Type B pancreatic cell (in vitro differentiated cells): ENCODE data around the gene VMP1. TPM values are rescaled to one million over a fixed set of nuclear protein-coding genes. Genes with fewer than 3 reads are reported as not detected.
"Not testable (repeated sequence)": the region's sequence is repeated elsewhere in the genome, so short reads cannot be mapped to it uniquely, and the experiment has no call there.

Source experiments
- DNase-seq: peaks from one replicate; pipeline ENCODE4 v3.0.0; 2021; ENCODE audit warnings: mixed read lengths; ENCODE audit not compliant: unreplicated experiment; ENCODE audit errors: extremely low spot score
- H3K27ac Mint-ChIP-seq: 2 replicates; pipeline ENCODE4 v1.8.0; 2021; ENCODE audit warnings: mild to moderate bottlenecking, mixed read lengths
- H3K27me3 Mint-ChIP-seq: 2 replicates; pipeline ENCODE4 v1.8.0; 2021; ENCODE audit warnings: mixed read lengths
- H3K36me3 Mint-ChIP-seq: 2 replicates; pipeline ENCODE4 v1.8.0; 2021; ENCODE audit warnings: mixed read lengths
- H3K4me1 Mint-ChIP-seq: one replicate; pipeline ENCODE4 v1.8.0; 2021; ENCODE audit warnings: mixed read lengths; ENCODE audit not compliant: unreplicated experiment
- H3K4me3 Mint-ChIP-seq: 2 replicates; pipeline ENCODE4 v1.8.0; 2021; ENCODE audit warnings: mild to moderate bottlenecking, mixed read lengths
- H3K9me3 Mint-ChIP-seq: 2 replicates; pipeline ENCODE4 v1.8.0; 2021; ENCODE audit warnings: mixed read lengths
- total RNA-seq: library from RNA; stranded (reverse); gene quantifications from 2 replicates; pipeline ENCODE4 v1.2.1, GENCODE V29; 2021; ENCODE audit warnings: low replicate concordance
- TF ChIP-seq, protein P1 (sequence below): fragments of 200-600 bp; sonication (generic); conservative IDR thresholded peaks from 2 replicates; pipeline ENCODE4 v1.5.0; 2021; ENCODE audit warnings: antibody characterized with exemption, mild to moderate bottlenecking

The VMP1 gene
- total RNA-seq, 1 donor from 2014 or later, result 124 TPM

DNA sequence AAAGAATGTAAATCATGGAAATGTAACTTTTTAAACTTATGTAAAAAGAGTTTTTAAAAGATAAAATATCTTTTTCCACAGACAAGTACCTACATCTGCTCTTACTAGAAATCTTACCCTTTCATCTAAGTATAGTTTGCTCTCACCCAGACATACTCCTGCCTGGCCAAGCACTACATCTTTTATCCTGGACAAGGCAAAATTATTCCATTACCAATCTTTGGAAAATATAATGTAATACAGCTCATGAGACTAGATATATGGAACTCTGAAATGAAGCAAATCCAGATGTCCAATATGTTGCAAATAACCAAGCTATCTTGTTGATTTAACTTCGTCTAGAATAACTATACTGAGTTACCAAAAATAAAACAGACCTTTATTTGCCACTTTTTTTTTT is 50.0 kb downstream of the VMP1 start:
- TF ChIP-seq, protein P1, sequence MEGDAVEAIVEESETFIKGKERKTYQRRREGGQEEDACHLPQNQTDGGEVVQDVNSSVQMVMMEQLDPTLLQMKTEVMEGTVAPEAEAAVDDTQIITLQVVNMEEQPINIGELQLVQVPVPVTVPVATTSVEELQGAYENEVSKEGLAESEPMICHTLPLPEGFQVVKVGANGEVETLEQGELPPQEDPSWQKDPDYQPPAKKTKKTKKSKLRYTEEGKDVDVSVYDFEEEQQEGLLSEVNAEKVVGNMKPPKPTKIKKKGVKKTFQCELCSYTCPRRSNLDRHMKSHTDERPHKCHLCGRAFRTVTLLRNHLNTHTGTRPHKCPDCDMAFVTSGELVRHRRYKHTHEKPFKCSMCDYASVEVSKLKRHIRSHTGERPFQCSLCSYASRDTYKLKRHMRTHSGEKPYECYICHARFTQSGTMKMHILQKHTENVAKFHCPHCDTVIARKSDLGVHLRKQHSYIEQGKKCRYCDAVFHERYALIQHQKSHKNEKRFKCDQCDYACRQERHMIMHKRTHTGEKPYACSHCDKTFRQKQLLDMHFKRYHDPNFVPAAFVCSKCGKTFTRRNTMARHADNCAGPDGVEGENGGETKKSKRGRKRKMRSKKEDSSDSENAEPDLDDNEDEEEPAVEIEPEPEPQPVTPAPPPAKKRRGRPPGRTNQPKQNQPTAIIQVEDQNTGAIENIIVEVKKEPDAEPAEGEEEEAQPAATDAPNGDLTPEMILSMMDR, result no peak
- no peak overlapping the region for H3K27ac Mint-ChIP-seq

GRCh38 chr17:59757881-59758385 is 50.5 kb downstream of the VMP1 start:
- Mint-ChIP-seq H3K36me3 (peaks cover 9% of the 10 kb centered on the region), H3K4me3 (no peak overlapping the region), H3K4me1 (peaks cover 22% of the 10 kb centered on the region), H3K27me3 (no peaks in the 10 kb centered on the region), H3K27ac (no peak overlapping the region), H3K9me3 (no peaks in the 10 kb centered on the region)
- DNase-seq, result no peak
- TF ChIP-seq, protein P1, result no peak

More for the DNA sequence above, 50.0 kb downstream of the VMP1 start:
- Mint-ChIP-seq H3K36me3 (peaks cover 9% of the 10 kb centered on the region), H3K4me3 (no peak overlapping the region), H3K4me1 (peaks cover 22% of the 10 kb centered on the region), H3K27me3 (no peaks in the 10 kb centered on the region), H3K9me3 (no peaks in the 10 kb centered on the region)
- DNase-seq, result no peak

GRCh38 chr17:59758998-59759651 is 51.7 kb downstream of the VMP1 start:
- H3K4me3 Mint-ChIP-seq, H3K27ac Mint-ChIP-seq, H3K27me3 Mint-ChIP-seq, H3K36me3 Mint-ChIP-seq, DNase-seq, H3K9me3 Mint-ChIP-seq: not testable (repeated sequence)
- H3K4me1 Mint-ChIP-seq, result peaks cover 22% of the 10 kb centered on the region

GRCh38 chr17:59760160-59760559 is 52.7 kb downstream of the VMP1 start:
- no peaks in the 10 kb centered on the region for H3K27me3 Mint-ChIP-seq
- DNase-seq, result no peak
- no peaks in the 10 kb centered on the region for H3K9me3 Mint-ChIP-seq
- H3K4me1 Mint-ChIP-seq, result peaks cover 22% of the 10 kb centered on the region
- H3K36me3 Mint-ChIP-seq, result peaks cover 11% of the 10 kb centered on the region
- no peak overlapping the region for H3K27ac Mint-ChIP-seq
- TF ChIP-seq, protein P1, result no peak
- H3K4me3 Mint-ChIP-seq, result no peak overlapping the region

DNA sequence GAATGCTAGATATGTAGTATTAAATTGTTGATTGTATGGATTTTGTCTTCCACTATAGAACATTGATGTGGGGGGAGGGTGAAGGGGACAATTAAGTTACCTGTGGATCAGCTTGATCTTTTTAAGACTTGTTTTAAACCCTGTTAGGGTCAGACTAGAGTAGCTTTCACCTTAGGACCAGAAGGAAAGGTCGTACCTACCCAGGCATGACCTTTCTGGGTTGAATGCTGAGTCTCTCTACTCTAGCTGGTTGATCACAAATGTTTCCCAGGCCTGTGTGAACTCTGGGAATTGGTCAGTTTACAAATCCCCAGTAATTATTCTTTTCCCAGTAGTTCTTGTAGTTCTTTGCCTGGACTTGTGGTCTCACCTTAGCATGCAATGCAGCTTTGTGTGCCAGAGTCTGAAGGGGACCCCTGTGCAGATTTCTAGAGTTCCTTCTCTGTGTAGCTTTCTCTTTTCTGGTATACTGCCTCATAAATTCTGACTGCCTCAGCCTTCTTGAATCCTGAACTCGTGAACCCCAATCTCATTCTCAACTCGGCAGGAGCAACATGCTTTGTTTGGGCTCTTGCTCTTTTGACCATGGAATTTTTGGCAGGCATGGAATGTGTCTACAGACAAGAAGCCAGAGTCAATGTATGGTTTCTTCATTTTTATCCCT is 54.1 kb downstream of the VMP1 start:
- H3K27me3 Mint-ChIP-seq, result no peaks in the 10 kb centered on the region
- TF ChIP-seq, protein P1, result no peak
- no peak for DNase-seq
- H3K4me1 Mint-ChIP-seq, result peaks cover 17% of the 10 kb centered on the region
- H3K4me3 Mint-ChIP-seq, result no peak overlapping the region
- no peaks in the 10 kb centered on the region for H3K9me3 Mint-ChIP-seq
- peaks cover 13% of the 10 kb centered on the region for H3K36me3 Mint-ChIP-seq
- H3K27ac Mint-ChIP-seq, result peak overlapping the region; percentile 23
